T-helper 1 cell treated with Interleukin-12 subunit alpha and Interleukin-12 subunit beta and Interleukin-4 antibody, amounts not matched to agents 30 μg/mL and 1 μg/mL, for 36 hours (primary cell): ENCODE data around the gene NCF2.
A peak's percentile ranks its signal among the peaks of the same experiment; 100 is the strongest.
"Not testable (repeated sequence)": the region's sequence is repeated elsewhere in the genome, so short reads cannot be mapped to it uniquely, and the experiment has no call there.

ENCODE experiments used
- H3K27ac Mint-ChIP-seq: one replicate; pipeline ENCODE4 v1.8.0; 2021; ENCODE audit warnings: mild to moderate bottlenecking, mixed read lengths
- H3K27me3 Mint-ChIP-seq: one replicate; pipeline ENCODE4 v1.8.0; 2021; ENCODE audit warnings: low read depth, mixed read lengths
- H3K36me3 Mint-ChIP-seq: one replicate; pipeline ENCODE4 v1.8.0; 2021; ENCODE audit warnings: low read depth, mixed read lengths
- H3K4me1 Mint-ChIP-seq: one replicate; pipeline ENCODE4 v1.8.0; 2021; ENCODE audit warnings: low read depth, mixed read lengths
- H3K4me3 Mint-ChIP-seq: one replicate; pipeline ENCODE4 v1.8.0; 2021; ENCODE audit warnings: mild to moderate bottlenecking, moderate library complexity, mixed read lengths
- H3K9me3 Mint-ChIP-seq: one replicate; pipeline ENCODE4 v1.8.0; 2021; ENCODE audit warnings: mixed read lengths

The NCF2 gene

GRCh38 chr1:183622884-183623785 lies 32.9 kb upstream of the NCF2 start:
- no peaks in the 10 kb centered on the region for H3K9me3 Mint-ChIP-seq
- peaks cover 16% of the 10 kb centered on the region for H3K36me3 Mint-ChIP-seq
- H3K27me3 Mint-ChIP-seq: no peaks in the 10 kb centered on the region
- peaks cover 7% of the 10 kb centered on the region for H3K4me1 Mint-ChIP-seq
- H3K4me3 Mint-ChIP-seq: no peak overlapping the region
- H3K27ac Mint-ChIP-seq: no peak overlapping the region

- Mint-ChIP-seq H3K27me3 (no peaks in the 10 kb centered on the region), H3K4me3 (no peak overlapping the region), H3K4me1 (peaks cover 9% of the 10 kb centered on the region), H3K36me3 (peaks cover 14% of the 10 kb centered on the region), H3K9me3 (no peaks in the 10 kb centered on the region), H3K27ac (no peak overlapping the region)
Observed at GRCh38 chr1:183622013-183622412, 31.8 kb upstream of the NCF2 start.

- Mint-ChIP-seq H3K9me3 (no peaks in the 10 kb centered on the region), H3K36me3 (peaks cover 12% of the 10 kb centered on the region), H3K4me1 (peaks cover 9% of the 10 kb centered on the region), H3K27me3 (no peaks in the 10 kb centered on the region), H3K4me3 (no peak overlapping the region), H3K27ac (no peak overlapping the region)
Observed at GRCh38 chr1:183620311-183620710, 30.1 kb upstream of the NCF2 start.

- Mint-ChIP-seq H3K27ac (no peak overlapping the region), H3K27me3 (no peaks in the 10 kb centered on the region), H3K9me3 (no peaks in the 10 kb centered on the region), H3K4me1 (peaks cover 10% of the 10 kb centered on the region), H3K4me3 (no peak overlapping the region), H3K36me3 (peaks cover 9% of the 10 kb centered on the region)
Observed at GRCh38 chr1:183619781-183620180, 29.5 kb upstream of the NCF2 start.

GRCh38 chr1:183618202-183618601 lies 27.9 kb upstream of the NCF2 start:
- not testable (repeated sequence) for H3K27ac Mint-ChIP-seq, H3K4me3 Mint-ChIP-seq, H3K4me1 Mint-ChIP-seq, H3K27me3 Mint-ChIP-seq, H3K9me3 Mint-ChIP-seq, H3K36me3 Mint-ChIP-seq

- H3K9me3 Mint-ChIP-seq, H3K4me3 Mint-ChIP-seq, H3K27ac Mint-ChIP-seq, H3K4me1 Mint-ChIP-seq, H3K36me3 Mint-ChIP-seq, H3K27me3 Mint-ChIP-seq: not testable (repeated sequence)
Observed at GRCh38 chr1:183612975-183613374, 22.7 kb upstream of the NCF2 start.

- no peaks in the 10 kb centered on the region for H3K9me3 Mint-ChIP-seq
- no peak overlapping the region for H3K27ac Mint-ChIP-seq
- peaks cover 7% of the 10 kb centered on the region for H3K4me1 Mint-ChIP-seq
- H3K36me3 Mint-ChIP-seq: no peaks in the 10 kb centered on the region
- no peak overlapping the region for H3K4me3 Mint-ChIP-seq
- peaks cover 5% of the 10 kb centered on the region for H3K27me3 Mint-ChIP-seq
Observed at GRCh38 chr1:183612407-183612806, 22.1 kb upstream of the NCF2 start.

GRCh38 chr1:183611021-183611420 lies 20.8 kb upstream of the NCF2 start:
- peaks cover 5% of the 10 kb centered on the region for H3K27me3 Mint-ChIP-seq
- no peak overlapping the region for H3K4me3 Mint-ChIP-seq
- no peak overlapping the region for H3K27ac Mint-ChIP-seq
- peaks cover 5% of the 10 kb centered on the region for H3K4me1 Mint-ChIP-seq
- peaks cover 2% of the 10 kb centered on the region for H3K36me3 Mint-ChIP-seq
- no peaks in the 10 kb centered on the region for H3K9me3 Mint-ChIP-seq

- Mint-ChIP-seq H3K36me3 (peaks cover 2% of the 10 kb centered on the region), H3K27ac (no peak overlapping the region), H3K27me3 (peaks cover 5% of the 10 kb centered on the region), H3K9me3 (no peaks in the 10 kb centered on the region), H3K4me1 (peaks cover 5% of the 10 kb centered on the region), H3K4me3 (no peak overlapping the region)
Observed at GRCh38 chr1:183609759-183610452, 19.6 kb upstream of the NCF2 start.

GRCh38 chr1:183609313-183609712 lies 19.1 kb upstream of the NCF2 start:
- Mint-ChIP-seq H3K4me1 (peaks cover 5% of the 10 kb centered on the region), H3K27me3 (peaks cover 5% of the 10 kb centered on the region), H3K36me3 (peaks cover 2% of the 10 kb centered on the region), H3K27ac (peak overlapping the region; percentile 42), H3K9me3 (no peaks in the 10 kb centered on the region), H3K4me3 (no peak overlapping the region)

- Mint-ChIP-seq H3K36me3 (peaks cover 2% of the 10 kb centered on the region), H3K27ac (no peak overlapping the region), H3K4me1 (peaks cover 10% of the 10 kb centered on the region), H3K27me3 (peaks cover 10% of the 10 kb centered on the region), H3K9me3 (no peaks in the 10 kb centered on the region), H3K4me3 (no peak overlapping the region)
Observed at GRCh38 chr1:183607322-183607980, 17.2 kb upstream of the NCF2 start.

GRCh38 chr1:183605904-183606303 lies 15.6 kb upstream of the NCF2 start:
- H3K9me3 Mint-ChIP-seq: no peaks in the 10 kb centered on the region
- peaks cover 10% of the 10 kb centered on the region for H3K4me1 Mint-ChIP-seq
- peaks cover 2% of the 10 kb centered on the region for H3K36me3 Mint-ChIP-seq
- H3K27ac Mint-ChIP-seq: no peak overlapping the region
- peaks cover 5% of the 10 kb centered on the region for H3K27me3 Mint-ChIP-seq
- no peak overlapping the region for H3K4me3 Mint-ChIP-seq

GRCh38 chr1:183604815-183605214 lies 14.6 kb upstream of the NCF2 start:
- H3K27ac Mint-ChIP-seq: no peak overlapping the region
- no peaks in the 10 kb centered on the region for H3K9me3 Mint-ChIP-seq
- no peak overlapping the region for H3K4me3 Mint-ChIP-seq
- H3K36me3 Mint-ChIP-seq: peaks cover 4% of the 10 kb centered on the region
- H3K4me1 Mint-ChIP-seq: peaks cover 13% of the 10 kb centered on the region
- H3K27me3 Mint-ChIP-seq: peaks cover 5% of the 10 kb centered on the region

GRCh38 chr1:183604038-183604808 lies 14.0 kb upstream of the NCF2 start:
- Mint-ChIP-seq H3K27ac (peak overlapping the region; percentile 43), H3K9me3 (no peaks in the 10 kb centered on the region), H3K27me3 (peaks cover 5% of the 10 kb centered on the region), H3K36me3 (peaks cover 6% of the 10 kb centered on the region), H3K4me1 (peaks cover 15% of the 10 kb centered on the region), H3K4me3 (no peak overlapping the region)
